SK-N-SH (cell line): Measurements from ENCODE around the gene MYRF. TPM values are rescaled to one million over a fixed set of nuclear protein-coding genes. Genes with fewer than 3 reads are reported as not detected.

Experiments used
- CTCF ChIA-PET: fragments of 300-600, 350-600 bp; formaldehyde crosslinking; extraction: SDS; loops from one replicate; lab custom pipeline; 2021; lab: Yijun Ruan, JAX
- POLR2A ChIA-PET: fragments of 350-600 bp; sonication (Branson Sonifier 250); formaldehyde crosslinking; extraction: SDS; loops from one replicate; lab custom pipeline; 2020; ENCODE audit warnings: antibody characterized with exemption, inconsistent platforms; lab: Yijun Ruan, JAX
- DNase-seq: peaks from one replicate; pipeline ENCODE4 v3.0.0; 2012
- H2AFZ ChIP-seq: fragments of 200-600 bp; sonication (generic); 2 replicates; pipeline ENCODE4 v1.8.1; 2016; ENCODE audit warnings: antibody characterized with exemption, mild to moderate bottlenecking, low read depth
- H3F3A ChIP-seq: fragments of 200-600 bp; sonication (generic); replicated peaks from 2 replicates; pipeline ENCODE3; 2016; ENCODE audit warnings: antibody characterized with exemption, mild to moderate bottlenecking; ENCODE audit not compliant: insufficient read depth
- H3K27ac ChIP-seq, 2 experiments: fragments of 200-500 bp in 1 of 2; fragments of 200-600 bp in 1 of 2; sonication (Bioruptor generic) in 1 of 2; sonication (generic), shearing (Covaris generic) in 1 of 2; 2 replicates each; pipeline versions ENCODE4 v1.5.1 to v1.6.1; 2014 to 2016; ENCODE audit warnings: low read depth in 2 of 2, inconsistent platforms in 1 of 2, low read length in 1 of 2, mild to moderate bottlenecking in 1 of 2, mixed read lengths in 1 of 2
- H3K27me3 ChIP-seq: fragments of 200-600 bp; sonication (generic), shearing (Covaris generic); 2 replicates; pipeline ENCODE4 v1.6.1; 2016; ENCODE audit warnings: mixed run types; ENCODE audit not compliant: insufficient read depth
- H3K36me3 ChIP-seq, 2 experiments: fragments of 200-500 bp in 1 of 2; fragments of 200-600 bp in 1 of 2; sonication (Bioruptor generic) in 1 of 2; sonication (generic) in 1 of 2; replicated peaks in 1 of 2; 2 replicates each; pipeline versions ENCODE3 to v1.5.1; 2014 to 2016; ENCODE audit warnings: low read length in 1 of 2, mild to moderate bottlenecking in 1 of 2; ENCODE audit not compliant: insufficient read depth in 2 of 2, control insufficient read depth in 1 of 2
- H3K4me1 ChIP-seq, 2 experiments: fragments of 200-500 bp in 1 of 2; fragments of 200-600 bp in 1 of 2; sonication (Bioruptor generic) in 1 of 2; sonication (generic), shearing (Covaris generic) in 1 of 2; 2 replicates each; pipeline versions ENCODE4 v1.5.1 to v1.6.1; 2014 to 2016; ENCODE audit warnings: low read depth in 1 of 2, low read length in 1 of 2, mixed run types in 1 of 2; ENCODE audit not compliant: insufficient read depth in 2 of 2, control insufficient read depth in 1 of 2
- H3K4me2 ChIP-seq: fragments of 200-600 bp; sonication (generic), shearing (Covaris generic); 2 replicates; pipeline ENCODE4 v1.6.1; 2017; ENCODE audit warnings: mixed run types
- H3K4me3 ChIP-seq, 2 experiments: fragments of 200-500 bp in 1 of 2; fragments of 200-600 bp in 1 of 2; sonication (Bioruptor generic) in 1 of 2; sonication (generic), shearing (Covaris generic) in 1 of 2; 2 replicates each; pipeline versions ENCODE4 v1.5.1 to v1.8.1; 2014 to 2016; ENCODE audit warnings: low read depth in 2 of 2, inconsistent platforms in 1 of 2, low read length in 1 of 2, mild to moderate bottlenecking in 1 of 2, mixed read lengths in 1 of 2, moderate library complexity in 1 of 2
- H3K79me2 ChIP-seq: fragments of 200-600 bp; sonication (generic); 2 replicates; pipeline ENCODE4 v1.8.1; 2017; ENCODE audit warnings: mild to moderate bottlenecking; ENCODE audit not compliant: insufficient read depth
- H3K9ac ChIP-seq: fragments of 200-600 bp; sonication (generic); 2 replicates; pipeline ENCODE4 v1.6.1; 2017; ENCODE audit warnings: mixed run types
- H3K9me2 ChIP-seq: fragments of 200-600 bp; sonication (generic); 2 replicates; pipeline ENCODE4 v1.6.1; 2017; ENCODE audit warnings: mixed run types
- H3K9me3 ChIP-seq: fragments of 200-600 bp; sonication (generic); 2 replicates; pipeline ENCODE4 v1.6.1; 2017; ENCODE audit warnings: mixed run types, mild to moderate bottlenecking, moderate library complexity
- H4K20me1 ChIP-seq: fragments of 200-600 bp; sonication (generic); 2 replicates; pipeline ENCODE4 v1.6.1; 2017; ENCODE audit warnings: mild to moderate bottlenecking, mixed run types; ENCODE audit not compliant: insufficient read depth
- CHD2 ChIP-seq: fragments of 150-350 bp; IDR thresholded peaks from 2 replicates; pipeline ENCODE4 v1.6.1; 2018; ENCODE audit warnings: low read length; ENCODE audit not compliant: partially characterized antibody
- ELF1 ChIP-seq: IDR thresholded peaks from 2 replicates; pipeline ENCODE4 v1.4.0; 2012
- EP300 ChIP-seq, 2 experiments: IDR thresholded peaks; 2 replicates each; pipeline versions ENCODE4 v1.4.0 to v1.6.1; 2012; ENCODE audit warnings: borderline replicate concordance in 1 of 2, low read depth in 1 of 2, low read length in 1 of 2
- FOXJ3 ChIP-seq: sonication (generic); formaldehyde crosslinking; IDR thresholded peaks from 2 replicates; pipeline ENCODE4 v1.5.1; 2020; ENCODE audit warnings: mild to moderate bottlenecking, missing genetic modification reagents
- FOXM1 ChIP-seq: IDR thresholded peaks from 2 replicates; pipeline ENCODE4 v1.4.0; 2012; ENCODE audit warnings: low read depth, mild to moderate bottlenecking
- GATA2 ChIP-seq: sonication (generic); formaldehyde crosslinking; IDR thresholded peaks from 2 replicates; pipeline ENCODE4 v1.5.0; 2020; ENCODE audit warnings: mild to moderate bottlenecking, missing genetic modification reagents
- NFIC ChIP-seq: IDR thresholded peaks from 2 replicates; pipeline ENCODE4 v1.4.0; 2012; ENCODE audit warnings: borderline replicate concordance
- NRF1 ChIP-seq: IDR thresholded peaks from 2 replicates; pipeline ENCODE4 v1.6.1; 2012; ENCODE audit warnings: low read depth, mild to moderate bottlenecking, low read length
- RAD21 ChIP-seq: IDR thresholded peaks from 2 replicates; pipeline ENCODE4 v1.6.1; 2012; ENCODE audit warnings: mild to moderate bottlenecking, low read length
- RCOR1 ChIP-seq: fragments of 150-350 bp; IDR thresholded peaks from 2 replicates; pipeline ENCODE4 v1.6.1; 2017; ENCODE audit warnings: antibody characterized with exemption, low read length
- RFX5 ChIP-seq: IDR thresholded peaks from 2 replicates; pipeline ENCODE4 v1.6.1; 2012; ENCODE audit warnings: mild to moderate bottlenecking, improper control_type of control experiment, low read length
- RXRA ChIP-seq: IDR thresholded peaks from 2 replicates; pipeline ENCODE4 v1.4.0; 2012; ENCODE audit warnings: low read depth, mild to moderate bottlenecking, borderline replicate concordance
- SIN3A ChIP-seq: IDR thresholded peaks from 2 replicates; pipeline ENCODE4 v1.6.1; 2012; ENCODE audit warnings: low read depth, mild to moderate bottlenecking, low read length, moderate library complexity, borderline replicate concordance
- TAF1 ChIP-seq: IDR thresholded peaks from 2 replicates; pipeline ENCODE4 v1.6.1; 2012; ENCODE audit warnings: low read depth, mild to moderate bottlenecking, low read length, moderate library complexity, borderline replicate concordance
- TCF12 ChIP-seq: IDR thresholded peaks from 2 replicates; pipeline ENCODE4 v1.4.0; 2012
- TEAD4 ChIP-seq: IDR thresholded peaks from 2 replicates; pipeline ENCODE4 v1.4.0; 2012; ENCODE audit warnings: mild to moderate bottlenecking, borderline replicate concordance; ENCODE audit not compliant: insufficient read depth
- YY1 ChIP-seq: IDR thresholded peaks from 2 replicates; pipeline ENCODE4 v1.4.0; 2012; ENCODE audit warnings: low read depth, mild to moderate bottlenecking
- WGBS: methylation state at CpG from one replicate; pipeline ENCODE4 v1.1.6; 2017; ENCODE audit warnings: low lambda C conversion rate; 5-methylcytosine and 5-hydroxymethylcytosine counted together
- polyA plus RNA-seq, 3 experiments: library from polyadenylated mRNA; depleted of rRNA; stranded (reverse); fragments of >200 nt; gene quantifications; 2 replicates each; pipeline ENCODE4 v1.2.3, GENCODE V29; 2012
- TF ChIP-seq, protein P1 (sequence below): fragments of 200-600 bp; sonication (generic); IDR thresholded peaks from 2 replicates; pipeline ENCODE4 v1.6.1; 2017; ENCODE audit warnings: antibody characterized with exemption, mild to moderate bottlenecking, moderate library complexity

MYRF gene
- polyA plus RNA-seq, 1 of the 3 experiments (the other 2 are of a cell fraction): 2.8 TPM

DNA sequence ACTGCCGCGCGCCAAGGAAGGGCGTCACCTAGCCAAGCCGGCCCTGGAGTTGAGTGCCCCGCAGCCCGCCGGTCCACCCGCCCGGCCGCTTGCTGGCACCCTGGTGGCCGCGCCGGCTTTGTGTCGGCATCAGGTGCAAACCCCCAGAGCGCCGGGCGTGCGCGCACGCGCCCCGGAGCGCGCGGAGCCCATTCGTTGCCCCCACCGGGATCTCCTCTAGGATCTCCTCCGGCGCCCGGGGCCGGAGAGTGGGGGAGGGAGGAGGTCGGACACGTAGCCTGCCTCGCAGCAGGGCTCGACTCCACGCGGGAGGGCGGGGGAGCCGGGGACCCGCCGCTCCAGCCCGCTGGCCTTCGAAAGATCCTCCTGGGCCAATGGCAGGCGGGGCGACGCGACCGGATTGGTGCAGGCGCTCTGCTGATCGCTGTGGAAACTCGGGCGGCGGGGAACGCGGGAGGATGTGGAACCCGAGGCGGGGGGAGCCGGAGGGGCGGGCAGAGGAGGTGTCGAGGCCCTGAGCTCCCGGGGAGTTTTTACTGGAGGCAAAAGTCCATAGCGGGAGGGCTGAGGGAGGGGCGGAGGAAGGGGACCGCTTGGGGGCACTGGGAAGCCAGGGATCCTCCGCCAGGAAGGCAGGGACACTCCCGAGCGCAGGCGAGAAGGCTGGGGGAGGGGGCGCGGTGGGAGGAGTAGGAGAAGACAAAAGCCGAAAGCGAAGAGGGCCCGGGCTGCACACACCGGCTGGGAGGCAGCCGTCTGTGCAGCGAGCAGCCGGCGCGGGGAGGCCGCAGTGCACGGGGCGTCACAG is 75.3 kb downstream of the MYRF start, which contains the start of gene FADS2 (continued):
- TF ChIP-seq TCF12: 0 out of 2 replicates have a peak, but pooled peaks have one; percentile 18
- TF ChIP-seq RAD21: no peak

DNA sequence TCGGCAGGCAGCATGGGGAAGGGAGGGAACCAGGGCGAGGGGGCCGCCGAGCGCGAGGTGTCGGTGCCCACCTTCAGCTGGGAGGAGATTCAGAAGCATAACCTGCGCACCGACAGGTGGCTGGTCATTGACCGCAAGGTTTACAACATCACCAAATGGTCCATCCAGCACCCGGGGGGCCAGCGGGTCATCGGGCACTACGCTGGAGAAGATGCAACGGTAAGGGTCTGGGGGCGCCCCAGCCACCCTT is 75.9 kb downstream of the MYRF start:
- H3K9ac ChIP-seq: peak overlapping the region; percentile 67
- peaks cover 43% of the 10 kb centered on the region for H3K79me2 ChIP-seq
- no peaks in the 10 kb centered on the region for H3K9me2 ChIP-seq
- no peaks in the 10 kb centered on the region for H3K27me3 ChIP-seq
- H4K20me1 ChIP-seq: no peaks in the 10 kb centered on the region; the same call in 1 of the 2 replicates
- peak overlapping the region; percentile 71; the same call in 1 of the 2 replicates for H2AFZ ChIP-seq
- no peaks in the 10 kb centered on the region for H3F3A ChIP-seq
- ChIA-PET POLR2A (interaction anchor here (0.6 to 5.3 kb wide), 6 partner anchors 12 to 1820 kb away, joined by 3 to 84 read pairs (median 5); partner anchors contain the start of genes FADS1, FEN1, FTH1 and TMEM258), CTCF (interaction anchor here (1.0 to 4.5 kb wide), 16 partner anchors 10 to 280 kb away, joined by 3 to 63 read pairs (median 5); partner anchors contain the start of gene FADS1)
- peak overlapping the region; percentile 70 to 96 for H3K4me3 ChIP-seq
- WGBS: 0% methylated on average over 1 of the region's 16 CpGs
- H3K27ac ChIP-seq: peak overlapping the region; percentile 21 to 99; a peak in 3 of 4 replicates
- H3K36me3 ChIP-seq: peaks cover 0 to 7% of the 10 kb centered on the region in 2 experiments
- no peaks in the 10 kb centered on the region for H3K9me3 ChIP-seq
- TF ChIP-seq CHD2 (no peak), RCOR1 (no peak), RAD21 (no peak), GATA2 (CRISPR knock-in tag) (no peak), TEAD4 (no peak), NFIC (no peak), EP300 (IDR thresholded peaks at IDR 0.05; ENCODE audit: borderline replicate concordance in 1 of 2, low read depth in 1 of 2, low read length in 1 of 2) (no peak), RFX5 (no peak), FOXM1 (no peak), YY1 (no peak), RXRA (no peak), SIN3A (no peak), TCF12 (no peak), ELF1 (no peak)
- DNase-seq: no peak
- peaks cover 15 to 51% of the 10 kb centered on the region in 2 experiments; a peak in 3 of 4 replicates for H3K4me1 ChIP-seq
- peak overlapping the region; percentile 91 for H3K4me2 ChIP-seq

DNA sequence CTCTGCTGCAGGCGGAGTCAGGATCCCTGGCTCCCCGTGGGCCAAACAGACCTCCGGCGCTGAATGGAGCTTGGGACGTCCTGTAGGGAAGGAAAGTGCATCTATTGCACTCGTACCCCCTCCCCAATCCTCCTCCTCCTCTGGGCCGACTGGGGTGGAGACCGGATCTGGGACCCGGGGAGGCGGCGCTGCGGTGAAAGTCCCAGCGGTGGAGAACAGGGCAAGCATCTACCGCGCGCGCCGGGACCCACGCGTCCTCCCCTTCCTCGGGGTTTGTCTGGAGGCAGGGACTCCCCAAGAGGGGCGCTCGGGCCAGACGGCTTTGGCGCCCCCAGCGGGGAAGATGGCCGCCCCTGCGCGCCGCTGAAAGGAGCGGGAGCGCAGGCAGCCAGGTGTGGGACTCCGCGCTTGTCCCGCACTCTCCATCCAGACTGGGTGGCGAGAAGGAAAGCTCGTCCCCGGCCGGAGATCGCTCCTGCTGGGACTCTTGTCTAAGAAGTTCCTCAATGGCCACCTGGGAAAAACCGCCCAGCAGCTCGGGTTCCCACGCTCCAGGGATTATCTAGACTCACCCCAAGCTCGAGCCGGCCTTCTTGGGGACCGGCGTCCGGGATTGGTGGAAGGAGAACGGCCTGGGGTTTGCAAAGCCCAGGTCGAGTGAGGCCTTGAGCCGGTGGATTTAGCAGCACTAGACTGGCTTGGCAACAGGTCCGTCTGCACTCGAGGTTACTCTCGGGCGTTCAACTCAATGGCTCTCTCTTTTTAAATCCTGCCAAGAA is 76.4 kb downstream of the MYRF start:
- TF ChIP-seq RAD21: peak; percentile 25; the same call in 1 of the 2 replicates
- no peak for TF ChIP-seq GATA2 (CRISPR knock-in tag)
- TF ChIP-seq YY1: peak; percentile 83
- 0 out of 2 replicates have a peak, but pooled peaks have one; percentile 5 for TF ChIP-seq FOXJ3 (CRISPR knock-in tag)
- TF ChIP-seq SIN3A: no peak
- TF ChIP-seq, protein P1, sequence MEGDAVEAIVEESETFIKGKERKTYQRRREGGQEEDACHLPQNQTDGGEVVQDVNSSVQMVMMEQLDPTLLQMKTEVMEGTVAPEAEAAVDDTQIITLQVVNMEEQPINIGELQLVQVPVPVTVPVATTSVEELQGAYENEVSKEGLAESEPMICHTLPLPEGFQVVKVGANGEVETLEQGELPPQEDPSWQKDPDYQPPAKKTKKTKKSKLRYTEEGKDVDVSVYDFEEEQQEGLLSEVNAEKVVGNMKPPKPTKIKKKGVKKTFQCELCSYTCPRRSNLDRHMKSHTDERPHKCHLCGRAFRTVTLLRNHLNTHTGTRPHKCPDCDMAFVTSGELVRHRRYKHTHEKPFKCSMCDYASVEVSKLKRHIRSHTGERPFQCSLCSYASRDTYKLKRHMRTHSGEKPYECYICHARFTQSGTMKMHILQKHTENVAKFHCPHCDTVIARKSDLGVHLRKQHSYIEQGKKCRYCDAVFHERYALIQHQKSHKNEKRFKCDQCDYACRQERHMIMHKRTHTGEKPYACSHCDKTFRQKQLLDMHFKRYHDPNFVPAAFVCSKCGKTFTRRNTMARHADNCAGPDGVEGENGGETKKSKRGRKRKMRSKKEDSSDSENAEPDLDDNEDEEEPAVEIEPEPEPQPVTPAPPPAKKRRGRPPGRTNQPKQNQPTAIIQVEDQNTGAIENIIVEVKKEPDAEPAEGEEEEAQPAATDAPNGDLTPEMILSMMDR: peak; percentile 60
- TF ChIP-seq NRF1: 0 out of 2 replicates have a peak, but pooled peaks have one; percentile 4
- peak; percentile 46; the same call in 1 of the 2 replicates for TF ChIP-seq TAF1
- TF ChIP-seq RXRA: 0 out of 2 replicates have a peak, but pooled peaks have one; percentile 13
- peak; percentile 82 for DNase-seq
- CTCF ChIA-PET: interaction anchor here (1.0 to 4.5 kb wide), 21 partner anchors 8 to 279 kb away, joined by 3 to 63 read pairs (median 5); partner anchors contain the start of gene FADS1
- Histone ChIP-seq H3K9me2 (no peaks in the 10 kb centered on the region), H3K27me3 (no peaks in the 10 kb centered on the region), H3F3A (no peaks in the 10 kb centered on the region), H3K9ac (peak overlapping the region; percentile 67), H3K9me3 (no peaks in the 10 kb centered on the region), H4K20me1 (no peaks in the 10 kb centered on the region; the same call in 1 of the 2 replicates), H3K79me2 (peaks cover 44% of the 10 kb centered on the region), H3K4me2 (peak overlapping the region; percentile 91), H3K27ac (peak overlapping the region; percentile 21 to 99; a peak in 3 of 4 replicates), H2AFZ (peak overlapping the region; percentile 71; the same call in 1 of the 2 replicates), H3K36me3 (peaks cover 0 to 7% of the 10 kb centered on the region in 2 experiments), H3K4me1 (peaks cover 17 to 56% of the 10 kb centered on the region in 2 experiments; a peak in 3 of 4 replicates), H3K4me3 (peak overlapping the region; percentile 70 to 96)
- POLR2A ChIA-PET: interaction anchor here (0.6 to 5.3 kb wide), 5 partner anchors 13 to 1819 kb away, joined by 3 to 84 read pairs (median 7); partner anchors contain the start of genes FADS1, FEN1, FTH1 and TMEM258
- 1% methylated on average over 13 of the region's 55 CpGs for WGBS
